ENCODE data around the gene WFS1.

Gene WFS1

GRCh38 chr4:6262847-6263487 lies 6.7 kb upstream of the WFS1 start:
- no peak for DNase-seq

GRCh38 chr4:6263526-6264224 lies 6.0 kb upstream of the WFS1 start:
- DNase-seq: no peak

- peak in 1 of 2 donors; percentile 15 for DNase-seq
Observed at GRCh38 chr4:6264225-6264540, 5.5 kb upstream of the WFS1 start.

DNA sequence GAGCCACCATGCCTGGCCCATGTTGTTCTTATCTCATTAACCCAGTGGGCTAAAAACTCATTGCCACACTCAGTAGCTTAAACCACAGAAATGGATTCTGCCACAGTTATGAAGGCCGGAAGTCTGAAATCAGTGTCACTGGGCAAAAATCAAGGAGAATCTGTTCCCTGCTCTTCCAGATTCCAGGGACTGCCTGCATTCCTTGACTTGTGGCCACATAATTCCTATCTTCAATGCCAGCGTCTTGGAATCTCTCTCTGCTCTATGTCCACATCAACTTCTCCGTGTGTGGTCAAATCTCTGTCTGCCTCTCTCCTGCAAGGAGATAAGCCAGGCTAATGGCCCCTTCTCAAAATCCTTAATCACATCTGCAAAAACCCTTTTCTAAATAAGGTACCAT lies 4.1 kb upstream of the WFS1 start:
- DNase-seq: no peak

DNA sequence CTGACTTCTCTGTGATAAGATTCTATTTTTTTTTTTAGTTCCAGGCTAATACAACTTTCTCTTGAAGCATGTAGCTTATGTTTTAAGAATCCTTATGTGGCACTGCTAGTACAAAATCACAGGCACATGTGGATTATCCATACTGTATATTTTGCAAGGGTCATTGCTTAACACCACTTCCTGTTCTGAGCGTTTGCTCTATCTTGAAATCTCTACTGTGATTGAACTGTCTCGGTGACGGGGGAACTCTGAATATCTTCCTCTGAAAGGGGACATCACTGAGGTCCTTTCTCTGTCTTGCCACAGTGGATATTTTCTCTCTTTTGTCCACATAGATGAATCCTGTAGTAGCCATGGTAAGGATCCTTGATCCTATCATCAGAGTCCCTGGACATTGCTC lies 2.1 kb upstream of the WFS1 start:
- no peak for DNase-seq

DNA sequence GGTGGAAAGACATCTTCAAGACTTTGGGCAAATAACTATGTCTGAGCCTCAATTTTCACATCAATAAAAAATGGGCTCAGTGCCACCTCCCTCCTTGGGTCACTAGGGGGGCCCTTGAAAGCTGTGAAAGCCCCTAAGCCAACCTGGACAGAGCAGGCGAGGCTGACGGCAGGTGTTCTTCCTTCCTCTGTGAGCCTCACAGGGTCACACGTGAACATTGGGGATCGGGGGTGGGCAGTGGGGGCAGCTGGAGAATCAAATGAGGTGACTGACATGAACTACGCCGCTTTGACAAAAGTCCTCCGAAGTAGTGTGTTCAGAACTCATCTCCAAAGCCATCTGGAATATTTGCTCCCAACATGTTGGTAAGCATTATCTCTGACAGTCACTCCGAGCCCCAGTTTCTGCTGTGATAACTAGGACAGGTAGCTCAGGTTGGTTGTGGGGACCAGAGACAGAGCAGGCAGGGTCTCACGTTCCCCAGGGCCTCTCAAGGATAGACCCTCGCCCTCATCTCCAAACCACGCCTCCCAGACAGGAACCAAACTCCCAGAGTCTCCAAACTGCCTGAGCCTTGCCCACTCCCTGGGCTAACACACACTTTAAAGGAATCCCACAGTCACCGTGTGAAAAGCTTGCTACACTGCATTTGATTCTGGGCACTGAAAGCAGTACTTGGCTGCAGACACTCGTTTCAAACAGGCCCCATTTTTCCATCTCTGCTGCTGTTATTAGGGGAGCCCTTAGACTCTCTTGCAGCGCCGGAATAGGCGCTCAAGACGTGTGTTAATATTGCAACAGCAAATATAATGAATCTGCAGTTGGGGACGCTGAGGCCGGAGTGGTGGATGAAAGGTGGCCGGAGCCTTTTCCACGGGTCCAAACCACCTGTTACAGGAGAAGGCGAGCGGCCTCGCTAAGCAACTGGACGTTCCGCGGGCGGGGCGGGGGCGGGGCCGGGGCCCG lies 717 bp upstream of the WFS1 start:
- DNase-seq: no peak

DNA sequence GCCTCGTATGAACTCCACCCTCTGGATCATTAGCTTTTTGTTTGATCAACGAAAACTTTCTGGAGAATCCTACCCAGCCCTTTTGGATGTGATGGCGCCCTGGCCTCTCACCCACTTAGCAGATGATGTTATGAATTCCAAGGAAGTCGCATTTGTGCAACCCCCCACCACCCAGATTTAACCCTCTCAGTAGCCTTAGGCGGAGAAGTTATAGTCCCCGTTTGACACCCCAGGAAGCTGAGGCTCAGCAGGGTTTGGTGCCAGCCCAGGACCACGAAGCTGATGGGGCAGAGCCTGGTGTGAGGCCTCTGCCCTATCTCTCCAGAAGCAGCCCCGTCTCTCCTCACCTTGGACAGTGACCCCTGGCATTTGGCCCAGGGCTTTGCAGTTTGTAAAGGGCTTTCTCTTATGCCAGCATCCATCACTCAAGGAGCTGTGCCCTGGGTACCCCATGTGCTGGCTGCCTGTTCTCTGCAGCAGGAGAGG lies 1.0 kb downstream of the WFS1 start:
- DNase-seq: no peak

- DNase-seq: no peak
Observed at GRCh38 chr4:6271206-6271605, 1.6 kb downstream of the WFS1 start.

- DNase-seq: no peak
Observed at GRCh38 chr4:6271701-6272465, 2.2 kb downstream of the WFS1 start.

DNA sequence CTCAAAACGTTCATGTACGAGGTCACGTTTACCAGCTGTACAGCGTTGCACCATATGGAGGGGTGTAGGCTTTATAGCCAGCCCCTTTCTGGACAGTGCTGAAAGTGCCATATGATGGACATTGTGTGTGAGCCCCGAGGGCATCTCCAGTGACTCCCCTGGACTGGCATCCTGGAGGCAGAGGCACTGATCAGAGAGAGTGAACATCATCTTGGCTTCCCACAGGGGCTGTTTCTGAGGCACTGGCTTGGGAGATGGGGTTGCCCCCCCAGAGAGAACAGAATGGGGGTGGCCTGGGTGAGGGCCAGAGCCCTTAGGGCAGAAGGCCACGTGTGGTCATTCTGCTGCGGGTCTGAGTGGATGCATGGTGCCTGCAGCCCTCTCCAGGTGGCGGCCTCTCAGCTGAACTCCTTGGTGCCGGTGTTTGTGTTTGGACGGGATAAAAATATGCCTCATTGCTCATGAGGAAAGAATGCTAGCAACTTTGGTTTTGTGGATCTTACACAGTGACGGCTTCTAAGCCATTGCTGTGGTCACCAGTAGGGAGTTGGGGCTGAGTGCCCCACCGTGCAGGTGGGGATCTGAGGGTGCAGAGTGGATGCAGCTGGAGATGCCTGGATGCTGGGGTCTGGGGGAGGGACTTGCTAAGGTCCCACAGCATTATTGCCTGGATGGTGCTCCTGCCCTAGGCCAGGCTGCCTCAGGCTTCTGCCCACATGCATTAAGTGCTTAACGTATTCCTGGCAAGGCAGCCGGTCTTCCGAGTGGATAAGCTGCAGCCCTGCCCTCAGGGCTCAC lies 3.4 kb downstream of the WFS1 start:
- no peak for DNase-seq

- DNase-seq: no peak
Observed at GRCh38 chr4:6273661-6273990, 4.0 kb downstream of the WFS1 start.

- DNase-seq: no peak
Observed at GRCh38 chr4:6275351-6275750, 5.7 kb downstream of the WFS1 start.

- no peak for DNase-seq
Observed at GRCh38 chr4:6275898-6276806, 6.5 kb downstream of the WFS1 start.

GRCh38 chr4:6277139-6277802 lies 7.6 kb downstream of the WFS1 start:
- DNase-seq: no peak

GRCh38 chr4:6277935-6278800 lies 8.5 kb downstream of the WFS1 start:
- no peak for DNase-seq

GRCh38 chr4:6278801-6279197 lies 9.1 kb downstream of the WFS1 start:
- peak in 1 of 2 donors; percentile 2 for DNase-seq

DNA sequence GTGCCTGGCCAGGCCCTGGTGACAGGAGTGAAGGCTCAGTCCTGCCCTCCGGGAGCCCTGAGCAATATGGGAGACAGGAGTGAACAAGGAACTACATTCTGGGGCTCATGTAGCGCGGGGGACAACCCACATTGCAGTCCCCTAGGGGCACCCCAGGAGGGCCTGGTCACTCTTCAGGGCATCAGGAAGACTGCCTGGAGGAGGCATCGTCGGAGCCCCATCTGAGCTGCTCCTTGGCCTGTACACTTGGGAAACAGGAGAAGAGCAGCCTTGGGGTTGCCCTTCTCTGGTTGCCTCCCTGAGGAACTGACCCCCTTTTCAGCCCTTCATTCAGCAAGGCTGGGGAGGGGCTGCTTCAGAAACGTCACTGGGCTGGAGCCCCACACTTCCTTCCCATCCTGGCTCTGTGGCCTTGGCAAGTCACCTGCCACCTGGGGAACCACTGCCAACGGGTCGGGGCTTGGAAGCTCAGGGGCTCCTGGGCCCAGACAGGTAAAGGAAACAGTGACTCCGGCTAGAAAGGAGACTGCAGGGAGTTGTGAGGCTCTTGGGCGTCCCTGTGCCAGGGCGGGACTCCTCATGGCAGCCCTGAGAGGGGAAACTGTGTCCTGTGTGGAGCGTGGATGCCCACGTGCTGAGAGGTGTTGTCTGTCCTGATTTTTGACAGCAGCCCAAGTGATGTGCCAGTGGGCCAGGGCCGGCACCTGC lies 10.1 kb downstream of the WFS1 start:
- no peak for DNase-seq

GRCh38 chr4:6280365-6280996 lies 10.8 kb downstream of the WFS1 start:
- DNase-seq: no peak

Measured in stimulated activated CD4-positive, alpha-beta T cell treated with anti-CD3 and anti-CD28 coated beads, Interleukin-2, amount 100 ng/mL, for 24 hours (primary cell).